ENCODE results near the gene FRMPD3.

GRCh38 chrX:107452581-107452980 is 3.1 kb downstream of the FRMPD3 start:
- TF ChIP-seq POLR2AphosphoS5 (IDR thresholded peaks at IDR 0.05; ENCODE audit: low read depth, low read length), result no peak
- no peak for TF ChIP-seq SIN3A (IDR thresholded peaks at IDR 0.05; ENCODE audit: borderline replicate concordance, insufficient read depth, low read length)
- TF ChIP-seq FOXP2 (optimal IDR thresholded peaks at IDR 0.05; ENCODE audit: borderline replicate concordance, extremely low read depth, extremely low read length, insufficient read depth), result no peak
- TF ChIP-seq REST (IDR thresholded peaks at IDR 0.05; ENCODE audit: insufficient read depth in 1 of 2, low read depth in 2 of 2, low read length in 2 of 2), result no peak
- TF ChIP-seq TAF1 (IDR thresholded peaks at IDR 0.05; ENCODE audit: borderline replicate concordance, insufficient read depth, low read length), result no peak
